ENCODE data around the gene CBY1. TPM values are rescaled to one million over a fixed set of nuclear protein-coding genes. Genes with fewer than 3 reads are reported as not detected.
"Not testable (repeated sequence)": the region's sequence is repeated elsewhere in the genome, so short reads cannot be mapped to it uniquely, and the experiment has no call there.

The CBY1 gene
- total RNA-seq, 1 donor from 2014 or later: 10.3 TPM

GRCh38 chr22:38628444-38628843 is 28.0 kb upstream of the CBY1 start:
- DNase-seq (ENCODE audit: low spot score): no peak
- Mint-ChIP-seq H3K36me3 (ENCODE audit: low read depth) (no peaks in the 10 kb centered on the region), H3K27me3 (ENCODE audit: low read depth) (no peaks in the 10 kb centered on the region), H3K27ac (no peak overlapping the region), H3K9me3 (no peaks in the 10 kb centered on the region), H3K4me3 (ENCODE audit: low read depth) (no peak overlapping the region), H3K4me1 (ENCODE audit: low read depth) (peaks cover 15% of the 10 kb centered on the region)
- intact Hi-C loops (cut with micrococcal nuclease): no loop called here

GRCh38 chr22:38629108-38629507 is 27.3 kb upstream of the CBY1 start:
- Mint-ChIP-seq H3K9me3 (no peaks in the 10 kb centered on the region), H3K27ac (no peak overlapping the region), H3K4me1 (ENCODE audit: low read depth) (peaks cover 15% of the 10 kb centered on the region), H3K36me3 (ENCODE audit: low read depth) (no peaks in the 10 kb centered on the region), H3K4me3 (ENCODE audit: low read depth) (no peak overlapping the region), H3K27me3 (ENCODE audit: low read depth) (no peaks in the 10 kb centered on the region)
- no peak for DNase-seq (ENCODE audit: low spot score)
- intact Hi-C loops (cut with micrococcal nuclease): no loop called here

- no peaks in the 10 kb centered on the region for H3K9me3 Mint-ChIP-seq
- peak overlapping the region; percentile 0 for H3K27ac Mint-ChIP-seq
- intact Hi-C loops (cut with micrococcal nuclease): no loop called here
- H3K36me3 Mint-ChIP-seq (ENCODE audit: low read depth): no peaks in the 10 kb centered on the region
- H3K4me1 Mint-ChIP-seq (ENCODE audit: low read depth): peaks cover 15% of the 10 kb centered on the region
- DNase-seq (ENCODE audit: low spot score): no peak
- H3K4me3 Mint-ChIP-seq (ENCODE audit: low read depth): peak overlapping the region; percentile 2
- H3K27me3 Mint-ChIP-seq (ENCODE audit: low read depth): no peaks in the 10 kb centered on the region
Observed at GRCh38 chr22:38631724-38632123, 24.7 kb upstream of the CBY1 start.

GRCh38 chr22:38632528-38632927 is 23.9 kb upstream of the CBY1 start:
- H3K36me3 Mint-ChIP-seq (ENCODE audit: low read depth): no peaks in the 10 kb centered on the region
- DNase-seq (ENCODE audit: low spot score): no peak
- no peak overlapping the region for H3K4me3 Mint-ChIP-seq (ENCODE audit: low read depth)
- intact Hi-C loops (cut with micrococcal nuclease): no loop called here
- no peak overlapping the region for H3K27ac Mint-ChIP-seq
- H3K27me3 Mint-ChIP-seq (ENCODE audit: low read depth): no peaks in the 10 kb centered on the region
- H3K9me3 Mint-ChIP-seq: no peaks in the 10 kb centered on the region
- H3K4me1 Mint-ChIP-seq (ENCODE audit: low read depth): peaks cover 15% of the 10 kb centered on the region

- Mint-ChIP-seq H3K4me1 (ENCODE audit: low read depth) (no peaks in the 10 kb centered on the region), H3K4me3 (ENCODE audit: low read depth) (no peak overlapping the region), H3K36me3 (ENCODE audit: low read depth) (no peaks in the 10 kb centered on the region), H3K27me3 (ENCODE audit: low read depth) (peaks cover 2% of the 10 kb centered on the region), H3K9me3 (no peaks in the 10 kb centered on the region), H3K27ac (no peak overlapping the region)
- intact Hi-C loops (cut with micrococcal nuclease): no loop called here
- no peak for DNase-seq (ENCODE audit: low spot score)
Observed at GRCh38 chr22:38638216-38638615, 18.2 kb upstream of the CBY1 start.

- no peak overlapping the region for H3K4me3 Mint-ChIP-seq (ENCODE audit: low read depth)
- no peaks in the 10 kb centered on the region for H3K9me3 Mint-ChIP-seq
- peaks cover 2% of the 10 kb centered on the region for H3K27me3 Mint-ChIP-seq (ENCODE audit: low read depth)
- H3K27ac Mint-ChIP-seq: no peak overlapping the region
- H3K4me1 Mint-ChIP-seq (ENCODE audit: low read depth): no peaks in the 10 kb centered on the region
- DNase-seq (ENCODE audit: low spot score): no peak
- intact Hi-C loops (cut with micrococcal nuclease): no loop called here
- H3K36me3 Mint-ChIP-seq (ENCODE audit: low read depth): no peaks in the 10 kb centered on the region
Observed at GRCh38 chr22:38638728-38639127, 17.7 kb upstream of the CBY1 start.

GRCh38 chr22:38641476-38642040 is 14.9 kb upstream of the CBY1 start:
- Mint-ChIP-seq H3K4me1 (ENCODE audit: low read depth) (no peaks in the 10 kb centered on the region), H3K4me3 (ENCODE audit: low read depth) (no peak overlapping the region), H3K9me3 (no peaks in the 10 kb centered on the region), H3K27me3 (ENCODE audit: low read depth) (peaks cover 2% of the 10 kb centered on the region), H3K27ac (no peak overlapping the region), H3K36me3 (ENCODE audit: low read depth) (no peaks in the 10 kb centered on the region)
- intact Hi-C loops (cut with micrococcal nuclease): no loop called here
- DNase-seq (ENCODE audit: low spot score): no peak

GRCh38 chr22:38644245-38644644 is 12.2 kb upstream of the CBY1 start:
- H3K27ac Mint-ChIP-seq; H3K9me3 Mint-ChIP-seq; intact Hi-C loops (cut with micrococcal nuclease); H3K4me3 Mint-ChIP-seq (ENCODE audit: low read depth); H3K4me1 Mint-ChIP-seq (ENCODE audit: low read depth); DNase-seq (ENCODE audit: low spot score); H3K36me3 Mint-ChIP-seq (ENCODE audit: low read depth); H3K27me3 Mint-ChIP-seq (ENCODE audit: low read depth): not testable (repeated sequence)

- H3K27me3 Mint-ChIP-seq (ENCODE audit: low read depth): peaks cover 5% of the 10 kb centered on the region
- H3K36me3 Mint-ChIP-seq (ENCODE audit: low read depth): no peaks in the 10 kb centered on the region
- no peak for DNase-seq (ENCODE audit: low spot score)
- H3K4me1 Mint-ChIP-seq (ENCODE audit: low read depth): no peaks in the 10 kb centered on the region
- no peak overlapping the region for H3K27ac Mint-ChIP-seq
- H3K9me3 Mint-ChIP-seq: no peaks in the 10 kb centered on the region
- intact Hi-C loops (cut with micrococcal nuclease): no loop called here
- H3K4me3 Mint-ChIP-seq (ENCODE audit: low read depth): no peak overlapping the region
Observed at GRCh38 chr22:38645430-38645829, 11.0 kb upstream of the CBY1 start.

- intact Hi-C loops (cut with micrococcal nuclease): no loop called here
- no peaks in the 10 kb centered on the region for H3K36me3 Mint-ChIP-seq (ENCODE audit: low read depth)
- no peak overlapping the region for H3K4me3 Mint-ChIP-seq (ENCODE audit: low read depth)
- peaks cover 3% of the 10 kb centered on the region for H3K27me3 Mint-ChIP-seq (ENCODE audit: low read depth)
- H3K9me3 Mint-ChIP-seq: no peaks in the 10 kb centered on the region
- no peaks in the 10 kb centered on the region for H3K4me1 Mint-ChIP-seq (ENCODE audit: low read depth)
- no peak for DNase-seq (ENCODE audit: low spot score)
- no peak overlapping the region for H3K27ac Mint-ChIP-seq
Observed at GRCh38 chr22:38649841-38650522, 6.5 kb upstream of the CBY1 start.

GRCh38 chr22:38652859-38653258 is 3.6 kb upstream of the CBY1 start:
- Mint-ChIP-seq H3K4me3 (ENCODE audit: low read depth) (no peak overlapping the region), H3K27me3 (ENCODE audit: low read depth) (peaks cover 2% of the 10 kb centered on the region), H3K27ac (no peak overlapping the region), H3K4me1 (ENCODE audit: low read depth) (peaks cover 8% of the 10 kb centered on the region), H3K9me3 (no peaks in the 10 kb centered on the region), H3K36me3 (ENCODE audit: low read depth) (no peaks in the 10 kb centered on the region)
- no peak for DNase-seq (ENCODE audit: low spot score)
- intact Hi-C loops (cut with micrococcal nuclease): no loop called here

GRCh38 chr22:38653741-38654140 is 2.7 kb upstream of the CBY1 start:
- no peaks in the 10 kb centered on the region for H3K36me3 Mint-ChIP-seq (ENCODE audit: low read depth)
- no peak overlapping the region for H3K27ac Mint-ChIP-seq
- H3K4me3 Mint-ChIP-seq (ENCODE audit: low read depth): peak overlapping the region; percentile 20
- no peaks in the 10 kb centered on the region for H3K9me3 Mint-ChIP-seq
- H3K4me1 Mint-ChIP-seq (ENCODE audit: low read depth): peaks cover 10% of the 10 kb centered on the region
- H3K27me3 Mint-ChIP-seq (ENCODE audit: low read depth): no peaks in the 10 kb centered on the region
- no peak for DNase-seq (ENCODE audit: low spot score)
- intact Hi-C loops (cut with micrococcal nuclease): no loop called here

GRCh38 chr22:38655519-38656255 is 751 bp upstream of the CBY1 start:
- Mint-ChIP-seq H3K4me1 (ENCODE audit: low read depth) (peaks cover 10% of the 10 kb centered on the region), H3K27ac (no peak overlapping the region), H3K36me3 (ENCODE audit: low read depth) (no peaks in the 10 kb centered on the region)

More at GRCh38 chr22:38655519-38656255, 751 bp upstream of the CBY1 start:
- intact Hi-C loops (cut with micrococcal nuclease): loop anchor here (2.0 kb wide), 1 partner anchor 49 kb away; the partner anchor contains the start of gene GTPBP1
- Mint-ChIP-seq H3K4me3 (ENCODE audit: low read depth) (peak overlapping the region; percentile 85), H3K27me3 (ENCODE audit: low read depth) (no peaks in the 10 kb centered on the region), H3K9me3 (no peaks in the 10 kb centered on the region)
- DNase-seq (ENCODE audit: low spot score): no peak
